ENCODE results near the gene NTS.

The NTS gene

GRCh38 chr12:85923767-85924331, 49.8 kb downstream of the NTS start:
- no peak for DNase-seq

- DNase-seq = no peak
These were observed 53.1 kb downstream of the NTS start for GRCh38 chr12:85927166-85927565.

All from GOT3 (cell line).